SH-SY5Y (cell line): Measurements from ENCODE around the gene ZNF841.

ENCODE experiments used
- GATA2 ChIP-seq: IDR thresholded peaks from 2 replicates; pipeline ENCODE4 v1.6.1; 2011; ENCODE audit warnings: mild to moderate bottlenecking, low read depth, low read length
- GATA3 ChIP-seq: IDR thresholded peaks from 2 replicates; pipeline ENCODE4 v1.6.1; 2011; ENCODE audit warnings: low read depth, mild to moderate bottlenecking, low read length, moderate library complexity

Gene ZNF841

GRCh38 chr19:52101866-52102562 is 6.4 kb upstream of the ZNF841 start:
- TF ChIP-seq GATA2 (no peak), GATA3 (no peak)

GRCh38 chr19:52099497-52100138 is 4.1 kb upstream of the ZNF841 start:
- TF ChIP-seq GATA3 (no peak), GATA2 (no peak)

- TF ChIP-seq GATA3 (no peak), GATA2 (no peak)
These were observed 937 bp downstream of the ZNF841 start for GRCh38 chr19:52094526-52095130.

GRCh38 chr19:52086481-52086880 is 9.1 kb downstream of the ZNF841 start:
- no peak for TF ChIP-seq GATA3
- TF ChIP-seq GATA2: no peak

DNA sequence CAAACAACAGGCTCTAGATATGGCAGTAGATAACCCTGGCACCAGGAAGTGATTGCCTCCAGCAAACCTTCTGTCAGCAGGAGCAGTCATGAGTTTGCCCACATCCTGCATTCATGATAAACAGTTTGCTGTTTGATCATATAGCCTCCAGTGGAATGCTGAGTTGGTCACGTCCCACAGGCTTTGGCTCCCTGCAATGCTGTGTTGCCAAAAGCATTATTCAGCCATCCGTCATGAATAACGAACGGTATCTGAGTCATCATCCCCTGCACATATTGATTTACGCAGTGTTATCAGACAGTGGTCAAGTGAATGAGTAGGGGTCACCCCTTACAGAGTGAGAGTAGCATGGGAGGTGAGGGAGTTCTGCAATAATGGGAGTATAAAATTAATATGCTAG is 25.1 kb downstream of the ZNF841 start:
- TF ChIP-seq GATA2 (no peak), GATA3 (no peak)

DNA sequence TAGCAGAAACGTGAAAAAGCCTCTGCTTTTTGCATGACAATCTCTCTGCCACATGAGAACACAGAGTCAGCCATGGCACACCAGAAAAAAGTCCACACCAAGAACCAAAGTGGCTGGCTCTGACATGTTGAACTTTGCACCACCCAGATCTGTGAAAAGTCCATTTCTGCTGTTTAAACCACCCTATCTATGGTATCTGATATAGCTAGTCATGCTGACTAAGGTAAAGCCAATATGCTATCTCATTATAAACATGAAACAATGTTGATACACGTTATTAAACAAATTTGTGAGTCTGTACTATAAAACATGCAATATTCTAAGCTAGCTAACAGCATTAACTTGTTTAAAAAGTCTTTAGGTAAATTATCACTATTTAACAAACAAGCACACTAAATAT is 25.9 kb downstream of the ZNF841 start:
- TF ChIP-seq GATA3 (no peak), GATA2 (no peak)

- no peak for TF ChIP-seq GATA2
- no peak for TF ChIP-seq GATA3
These were observed 29.2 kb downstream of the ZNF841 start for GRCh38 chr19:52066258-52066863.

DNA sequence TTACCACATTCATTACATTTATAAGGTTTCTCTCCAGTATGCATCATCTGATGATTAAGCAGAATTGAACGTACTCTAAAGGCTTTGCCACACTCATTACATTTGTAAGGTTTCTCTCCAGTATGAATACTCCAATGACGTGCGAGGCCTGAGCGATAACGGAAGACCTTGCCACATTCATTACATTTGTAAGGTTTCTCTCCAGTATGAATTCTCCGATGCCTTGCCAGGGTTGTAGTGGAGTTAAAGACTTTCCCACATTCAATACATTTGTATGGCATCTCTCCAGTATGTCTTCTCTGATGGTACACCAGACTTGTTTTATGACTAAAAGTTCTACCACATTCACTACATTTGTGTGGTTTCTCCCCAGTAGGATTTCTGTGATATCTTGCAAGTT is 30.2 kb downstream of the ZNF841 start:
- TF ChIP-seq GATA3 (no peak), GATA2 (no peak)

GRCh38 chr19:52048555-52049501 is 46.7 kb downstream of the ZNF841 start, which contains the start of gene ZNF432:
ZNF432 (minus strand) TSS chr19:52048838; CDS start chr19:52046868, 1,970 bp downstream.
- TF ChIP-seq GATA3 (no peak), GATA2 (no peak)

GRCh38 chr19:52039169-52039568 is 56.4 kb downstream of the ZNF841 start:
- TF ChIP-seq GATA2 (no peak), GATA3 (no peak)

GRCh38 chr19:52034051-52034728 is 61.4 kb downstream of the ZNF841 start:
- no peak for TF ChIP-seq GATA2
- no peak for TF ChIP-seq GATA3

DNA sequence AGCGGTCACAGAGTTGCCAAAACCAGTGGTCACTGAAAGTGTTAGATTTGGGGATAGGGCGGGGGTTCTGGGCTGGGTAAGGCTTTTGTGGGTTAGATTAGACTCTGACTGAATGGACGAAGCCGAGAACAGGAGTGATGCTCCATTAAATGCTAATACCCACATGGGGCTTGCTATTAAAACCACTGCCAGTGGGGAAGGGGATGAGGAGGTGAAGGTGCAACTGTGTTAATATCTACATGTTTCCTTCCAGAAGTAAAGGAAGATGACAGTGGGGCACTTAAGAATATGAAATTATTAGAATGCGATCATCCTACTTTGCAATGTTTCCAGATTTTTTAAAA is 66.8 kb downstream of the ZNF841 start:
- TF ChIP-seq GATA3: no peak
- no peak for TF ChIP-seq GATA2

DNA sequence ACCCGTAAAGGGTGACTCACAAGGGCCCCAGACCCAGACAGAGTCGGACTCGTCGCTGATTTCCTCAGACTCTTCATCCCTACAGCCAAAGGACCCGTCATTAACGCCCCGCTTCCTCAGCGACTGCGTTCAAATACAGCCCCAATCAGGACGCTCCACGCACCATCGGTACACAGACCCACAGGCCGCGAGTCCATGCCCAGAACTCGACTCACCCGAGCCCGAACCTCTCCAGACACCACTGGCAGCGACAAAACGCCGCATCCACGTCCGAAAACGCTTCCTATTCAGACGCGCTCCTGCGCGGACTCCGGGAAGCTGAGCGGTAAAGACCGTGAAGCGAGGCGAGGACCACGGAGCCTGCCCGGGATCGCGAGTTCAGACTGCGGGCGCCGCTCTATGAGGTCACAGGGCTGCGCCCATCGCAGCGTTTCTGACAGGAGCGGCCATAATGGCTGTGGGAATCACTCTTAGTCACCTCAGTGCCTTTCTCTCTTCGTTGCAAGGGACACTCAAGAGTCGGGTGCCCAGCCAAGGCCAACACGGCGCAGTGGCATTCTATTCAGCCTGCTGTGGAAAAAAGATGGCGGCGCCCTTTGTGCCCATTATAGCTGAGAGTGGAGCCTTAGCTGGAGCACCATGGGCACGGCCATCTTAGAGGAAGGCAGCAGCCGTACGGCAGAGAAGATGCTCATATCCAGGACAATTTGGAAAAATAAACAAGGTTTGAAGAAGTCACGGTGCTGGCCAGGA is 67.4 kb downstream of the ZNF841 start, which contains the start of gene ZNF614:
Gene ZNF614 (minus strand): TSS at position 353 of the 753 bp plus-strand sequence. CDS start 2,634 bp downstream, outside the sequence.
- TF ChIP-seq GATA3: no peak
- TF ChIP-seq GATA2: no peak

DNA sequence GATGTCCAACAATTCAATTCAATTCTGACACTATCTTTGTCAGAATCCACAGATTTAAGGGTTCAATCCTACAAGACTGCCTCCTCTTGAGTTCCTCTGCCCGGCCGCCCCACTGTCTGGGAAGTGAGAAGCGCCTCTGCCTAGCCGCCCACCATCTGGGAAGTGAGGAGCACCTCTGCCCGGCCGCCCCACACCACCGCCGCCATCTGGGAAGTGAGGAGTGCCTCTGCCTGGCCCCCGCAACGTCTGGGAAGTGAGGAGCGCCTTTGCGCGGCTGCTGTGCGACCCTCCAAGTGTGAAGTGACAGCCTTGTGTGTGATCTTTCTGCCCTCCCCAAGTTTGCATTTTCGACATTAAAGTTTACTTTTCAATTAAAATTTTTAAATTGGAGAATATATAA is 73.4 kb downstream of the ZNF841 start:
- TF ChIP-seq GATA2: no peak
- no peak for TF ChIP-seq GATA3
